Smooth muscle cell of the brain vasculature (primary cell): ENCODE results near the gene MEDAG.
"Not testable (repeated sequence)": the region's sequence is repeated elsewhere in the genome, so short reads cannot be mapped to it uniquely, and the experiment has no call there.

Experiments used
- DNase-seq: peaks from one replicate; pipeline ENCODE4 v3.0.0-alpha.2; 2012; ENCODE audit warnings: low read depth, low spot score

Gene MEDAG

DNA sequence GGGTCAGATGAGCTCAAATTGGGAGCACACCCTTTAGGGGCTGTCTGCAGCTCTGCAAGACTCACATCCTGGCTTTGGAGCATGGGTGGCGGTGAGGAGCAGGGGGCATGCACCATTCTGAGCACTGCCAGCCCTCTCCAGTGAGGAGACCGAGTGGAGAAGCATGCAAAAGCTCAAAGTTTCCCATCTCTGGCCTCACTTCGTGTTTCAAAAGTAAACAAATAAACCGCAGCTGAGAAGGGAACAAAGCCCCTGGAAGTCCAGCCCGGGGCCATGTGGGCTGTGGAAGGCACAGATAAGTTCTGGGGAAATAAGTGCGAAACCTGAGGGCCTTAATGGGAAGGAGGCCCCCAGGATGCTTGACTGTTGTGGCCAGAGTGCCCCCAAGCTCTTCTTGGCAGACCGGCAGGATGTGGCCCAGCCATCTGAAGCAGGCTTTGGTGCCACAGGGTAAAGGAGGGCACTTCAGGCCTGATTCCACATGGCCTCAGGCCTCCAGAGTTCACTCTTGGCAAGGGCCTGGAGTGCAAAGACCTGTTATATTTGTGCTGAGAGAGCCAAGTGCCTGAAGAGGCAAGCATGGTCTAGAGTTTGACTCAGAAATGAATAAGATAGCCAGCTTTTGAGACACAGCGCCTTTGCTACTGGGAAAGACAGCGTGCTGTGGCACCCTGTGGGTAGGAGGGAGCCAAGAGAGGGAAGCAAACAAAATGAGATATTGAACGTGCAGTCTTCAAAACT lies 1.2 kb downstream of the MEDAG start:
- DNase-seq = no peak

- DNase-seq = no peak
These were observed 2.4 kb downstream of the MEDAG start for GRCh38 chr13:30908416-30908980.

GRCh38 chr13:30910676-30911075 lies 4.6 kb downstream of the MEDAG start:
- no peak for DNase-seq

DNA sequence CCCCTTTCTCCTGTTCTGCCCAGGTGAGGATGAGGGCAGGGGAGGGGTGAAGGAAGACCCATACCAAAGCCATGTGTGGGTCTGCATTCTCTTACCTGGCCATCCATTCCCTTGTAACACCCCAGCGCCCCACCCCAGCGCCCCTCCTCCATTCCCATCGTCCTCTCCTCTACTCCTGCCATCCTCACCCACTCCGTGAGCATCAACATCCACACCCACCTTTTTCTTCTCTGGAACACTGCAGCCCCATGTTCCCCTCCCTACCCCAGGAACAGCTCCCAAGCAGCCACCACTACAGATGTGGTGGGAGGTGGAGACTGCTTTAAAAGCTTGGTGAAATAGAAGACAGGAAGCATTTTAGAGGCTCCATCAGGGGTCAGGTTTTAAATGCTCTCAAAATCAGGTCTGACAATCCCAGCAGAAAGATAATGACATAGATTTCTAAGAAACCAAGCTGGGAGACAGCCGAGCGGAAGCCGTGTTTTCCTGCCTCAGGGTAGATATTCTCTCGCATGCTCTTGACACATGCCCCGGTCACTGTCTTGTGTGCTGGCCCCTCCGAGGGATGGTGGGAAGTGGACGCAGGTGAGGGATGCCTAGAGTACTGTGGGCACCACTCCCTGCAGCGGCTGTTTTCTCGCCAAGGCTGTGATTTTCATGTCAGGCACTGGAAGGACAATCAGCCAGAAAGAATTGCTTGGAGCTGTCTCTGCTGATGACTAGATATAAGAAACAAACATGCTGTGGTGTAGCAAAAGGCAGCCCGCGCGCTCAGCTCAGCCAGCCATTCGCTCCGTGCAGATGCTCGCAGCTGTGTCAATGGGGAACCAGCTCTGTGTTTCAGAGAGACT lies 9.8 kb downstream of the MEDAG start:
- DNase-seq = no peak

DNA sequence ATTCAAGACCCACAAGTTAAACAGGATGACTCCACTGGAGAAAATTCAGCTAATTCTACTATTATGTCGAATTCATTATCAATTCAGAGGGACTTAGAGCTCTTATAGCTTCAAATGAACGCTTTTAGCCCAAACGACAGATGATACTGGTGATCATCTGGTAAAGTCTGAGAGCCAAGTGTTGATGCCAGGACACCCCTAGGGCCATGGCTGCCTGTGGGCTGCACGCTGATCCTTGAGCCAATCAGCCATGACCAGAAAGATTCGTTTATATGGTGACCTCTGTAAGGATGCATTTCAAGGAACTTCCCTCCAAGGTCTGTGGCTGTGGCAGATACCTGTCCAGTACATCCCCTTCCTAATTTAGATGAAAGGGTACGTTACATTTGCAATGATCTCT lies 10.9 kb downstream of the MEDAG start:
- DNase-seq = no peak

DNA sequence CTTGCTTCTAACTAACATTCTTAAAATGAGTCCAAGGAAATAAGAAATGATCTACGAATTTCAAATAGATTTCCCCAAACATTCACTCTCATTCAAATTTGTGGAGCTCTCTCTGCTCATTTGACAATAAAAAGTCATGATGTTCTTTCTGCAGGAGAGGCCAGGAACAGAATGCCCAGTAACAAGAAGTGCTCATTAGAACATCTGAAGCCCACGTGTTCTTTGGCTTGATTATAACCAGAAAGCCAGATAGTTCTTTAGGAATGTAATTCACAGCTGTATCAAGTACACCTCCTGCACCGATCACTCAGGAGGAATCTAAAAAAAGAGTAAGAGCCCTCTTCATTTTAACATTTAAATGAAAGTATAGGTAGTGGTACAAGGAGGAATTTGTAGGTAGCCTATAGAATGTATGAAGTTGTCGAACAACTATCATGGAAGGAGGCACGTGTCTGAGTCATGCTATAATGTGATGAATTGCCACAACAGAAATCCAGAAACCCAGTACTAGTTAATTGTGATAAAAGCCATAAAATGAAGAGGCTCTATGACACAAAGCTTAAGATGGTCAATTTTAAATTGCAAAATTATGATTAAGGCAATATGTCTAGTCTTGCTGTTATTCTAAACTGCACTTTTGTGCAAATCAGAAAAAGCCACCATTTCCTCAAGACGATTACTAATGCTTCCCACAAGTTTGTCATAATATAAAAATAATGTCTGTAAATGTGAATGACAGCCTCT lies 12.8 kb downstream of the MEDAG start:
- no peak for DNase-seq

DNA sequence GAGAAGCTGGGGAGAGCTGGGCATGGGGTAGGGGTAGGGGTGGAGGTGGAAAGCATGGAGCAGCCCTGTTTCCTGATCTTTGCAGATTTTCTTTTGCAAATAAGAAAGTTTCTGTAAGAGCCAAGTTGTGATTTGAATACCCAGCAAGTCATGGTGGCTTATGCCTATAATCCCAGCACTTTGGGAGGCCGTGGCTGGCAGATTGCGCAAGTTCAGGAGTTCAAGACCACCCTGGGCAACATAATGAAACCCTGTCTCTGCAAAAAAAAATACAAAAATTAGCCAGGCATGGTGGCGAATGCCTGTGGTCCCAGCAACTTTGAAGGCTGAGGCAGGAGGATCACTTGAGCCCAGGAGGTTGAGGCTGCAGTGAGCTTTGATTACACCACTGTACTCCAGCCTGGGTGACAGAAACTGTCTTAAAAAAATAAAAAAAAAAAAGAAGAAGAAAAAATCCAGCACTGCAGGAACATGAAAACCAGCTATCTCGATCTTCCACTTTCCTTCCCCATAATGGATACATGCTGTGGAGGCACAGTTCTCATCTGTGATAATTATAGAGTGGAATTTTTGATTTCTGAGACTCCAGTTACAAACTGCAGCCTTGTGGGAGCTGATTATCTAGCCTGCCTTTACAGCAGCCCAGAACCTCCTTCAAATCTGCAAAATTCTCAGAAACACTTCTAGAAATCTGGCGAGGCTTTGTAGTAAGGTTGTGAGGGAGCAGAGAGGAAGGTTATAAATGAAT lies 14.3 kb downstream of the MEDAG start:
- no peak for DNase-seq

- no peak for DNase-seq
These were observed 17.3 kb downstream of the MEDAG start for GRCh38 chr13:30923418-30923817.

DNA sequence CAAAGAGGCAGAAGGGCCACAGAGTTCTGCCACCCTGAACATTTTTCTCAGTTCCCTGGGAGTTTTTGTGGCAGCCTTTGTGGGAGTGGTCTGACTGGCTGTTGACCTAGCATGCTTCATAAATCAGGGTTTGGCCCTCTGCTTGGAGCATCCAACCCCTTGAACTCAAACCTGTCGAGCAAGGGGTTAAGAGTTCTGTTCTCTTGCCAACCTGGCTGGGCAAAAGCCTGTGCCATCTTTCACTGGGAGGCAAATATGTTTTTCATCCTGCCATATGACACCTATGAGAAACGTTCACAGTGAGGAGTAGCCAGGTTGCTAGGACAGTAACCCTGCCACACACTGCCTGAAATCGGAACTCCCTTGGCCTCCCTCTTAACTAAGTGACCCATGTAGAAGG lies 18.6 kb downstream of the MEDAG start:
- no peak for DNase-seq

- no peak for DNase-seq
These were observed 19.4 kb downstream of the MEDAG start for GRCh38 chr13:30925429-30925828.

DNA sequence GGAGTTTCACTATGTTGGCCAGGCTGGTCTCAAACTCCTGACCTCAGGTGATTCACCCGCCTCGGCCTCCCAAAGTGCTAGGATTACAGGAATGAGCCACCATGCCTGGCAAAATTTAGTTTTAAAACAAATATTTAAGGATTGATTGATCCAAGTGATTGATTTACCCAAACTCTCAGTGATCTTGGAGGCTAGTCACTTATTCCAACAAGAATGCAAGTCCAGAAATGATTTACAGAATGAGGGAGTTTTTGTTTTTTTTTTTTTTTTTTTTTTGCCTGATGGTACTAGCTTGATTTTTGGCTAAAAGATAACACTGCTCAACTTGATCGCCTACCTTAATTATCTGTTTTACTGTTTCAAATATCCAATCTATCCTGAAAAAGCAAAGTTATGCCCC lies 20.7 kb downstream of the MEDAG start:
- DNase-seq = no peak

GRCh38 chr13:30927188-30927587 lies 21.1 kb downstream of the MEDAG start:
- not testable (repeated sequence) for DNase-seq

DNA sequence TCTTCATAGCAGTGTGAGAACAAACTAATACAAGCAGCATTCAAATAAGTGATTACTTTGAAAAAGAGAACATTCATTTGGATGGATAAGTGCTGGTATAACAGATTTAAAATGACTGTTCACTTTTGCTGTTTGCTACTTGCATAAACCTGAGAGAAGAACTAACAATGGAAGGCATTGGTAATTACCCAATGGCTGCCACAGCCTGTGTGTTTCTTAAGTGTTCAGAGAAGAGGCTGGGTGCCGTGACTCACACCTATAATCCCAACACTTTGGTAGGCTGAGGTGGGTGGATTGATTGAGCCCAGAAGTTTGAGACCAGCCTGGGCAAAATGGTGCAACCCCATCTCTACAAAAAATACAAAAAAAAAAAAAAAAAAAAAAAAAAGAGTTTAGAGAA lies 21.5 kb downstream of the MEDAG start:
- DNase-seq = no peak

DNA sequence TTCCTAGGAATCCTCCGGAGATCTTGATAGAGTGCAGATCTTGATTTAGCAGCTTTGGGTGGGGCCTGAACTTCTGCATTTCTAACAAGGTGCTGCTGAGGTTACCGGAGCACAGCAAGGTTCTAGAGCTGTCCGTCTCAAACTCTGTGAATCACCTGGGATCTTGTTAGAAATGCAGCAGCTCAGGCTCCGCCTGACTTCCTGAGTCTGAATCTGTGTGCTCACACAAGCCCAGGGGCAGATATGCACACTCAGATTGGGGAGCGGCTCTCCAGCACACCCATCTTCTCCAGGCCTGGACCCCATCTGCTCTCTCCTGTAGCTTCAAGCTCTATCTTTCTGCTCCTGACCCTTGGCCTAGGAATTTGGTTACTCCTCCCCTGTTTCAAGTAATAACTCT lies 22.9 kb downstream of the MEDAG start:
- no peak for DNase-seq

DNA sequence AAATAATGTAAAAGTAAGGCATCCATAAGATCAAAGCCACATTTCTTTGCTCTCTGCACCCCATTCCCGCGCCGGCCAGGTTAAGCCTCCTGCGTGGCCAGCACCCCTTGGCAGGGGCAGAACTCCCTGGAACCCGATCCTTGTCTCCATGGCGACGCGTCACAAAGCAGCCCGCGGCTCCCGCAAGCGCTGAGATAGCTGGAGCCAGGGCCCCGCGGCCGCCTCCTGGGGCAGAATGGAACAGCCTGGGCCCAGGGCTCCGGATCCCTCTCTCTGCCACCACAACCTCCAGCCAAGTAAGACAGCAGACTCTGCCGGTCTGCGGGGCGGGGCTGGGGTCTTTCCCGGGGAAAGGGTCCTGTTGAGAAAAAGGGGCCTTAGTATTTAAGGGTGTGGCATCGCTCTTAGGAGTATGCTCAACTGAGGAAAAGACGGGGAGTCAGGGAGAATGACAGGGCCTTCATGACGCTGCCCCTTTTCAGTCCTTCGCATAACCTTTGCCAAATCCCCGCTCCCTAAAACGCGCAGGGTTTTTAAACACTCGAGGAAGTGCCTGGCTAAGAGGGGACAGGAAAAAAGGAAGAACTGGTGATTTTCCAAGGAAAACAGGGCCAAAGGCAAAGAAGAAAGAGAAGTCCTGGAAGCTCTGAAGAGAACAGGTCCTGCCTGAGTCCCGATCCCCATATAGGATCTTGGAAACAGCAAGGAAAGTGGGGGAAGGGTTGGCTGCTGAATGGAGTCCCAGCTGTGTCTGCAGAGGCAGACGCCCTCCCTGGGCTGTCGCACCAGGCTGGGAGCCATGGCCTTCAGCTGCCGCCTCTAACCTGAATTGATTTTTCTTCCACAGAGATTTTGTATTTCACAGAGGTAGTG lies 26.6 kb downstream of the MEDAG start, which contains the start of gene TEX26:
TEX26 (plus strand) TSS at position 176 of the 873 bp plus-strand sequence; CDS start at position 236, 60 bp downstream.
- DNase-seq = no peak

DNA sequence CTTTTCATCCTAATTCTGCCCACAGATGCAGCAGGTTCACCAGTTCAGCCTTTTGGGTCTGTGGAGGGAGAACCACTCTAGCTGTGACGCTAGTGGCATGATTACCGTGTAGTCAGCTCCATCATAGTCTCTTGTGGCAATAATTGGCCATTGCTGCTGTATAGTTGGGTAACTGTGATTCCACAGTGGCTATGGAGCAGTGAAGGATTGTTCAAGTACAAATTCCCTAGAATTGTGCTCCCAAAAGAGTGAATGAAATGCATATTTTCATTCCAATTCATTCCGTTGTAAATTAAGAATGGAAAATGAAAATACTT lies 27.2 kb downstream of the MEDAG start:
- no peak for DNase-seq

GRCh38 chr13:30934381-30934780 lies 28.3 kb downstream of the MEDAG start:
- no peak for DNase-seq

DNA sequence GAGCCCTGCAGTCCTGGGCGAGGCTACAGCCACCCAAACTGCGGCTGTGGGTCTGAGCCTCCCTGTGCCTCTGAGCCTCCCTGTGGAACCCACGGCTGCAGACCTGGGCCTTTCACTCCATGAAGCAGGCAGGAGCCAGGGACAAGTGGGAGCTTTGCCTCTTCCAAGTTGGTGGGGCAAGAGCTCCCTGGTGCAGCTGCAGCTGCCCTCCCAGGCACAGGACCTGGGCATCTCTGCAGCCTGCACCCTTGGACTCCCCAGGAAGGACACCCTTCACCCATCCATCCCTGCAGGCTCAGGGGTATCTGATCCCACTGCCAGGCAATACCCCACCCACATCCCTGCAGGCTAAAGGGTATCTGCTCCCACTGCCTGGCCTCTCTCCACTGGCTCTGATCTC lies 28.7 kb downstream of the MEDAG start:
- no peak for DNase-seq

DNA sequence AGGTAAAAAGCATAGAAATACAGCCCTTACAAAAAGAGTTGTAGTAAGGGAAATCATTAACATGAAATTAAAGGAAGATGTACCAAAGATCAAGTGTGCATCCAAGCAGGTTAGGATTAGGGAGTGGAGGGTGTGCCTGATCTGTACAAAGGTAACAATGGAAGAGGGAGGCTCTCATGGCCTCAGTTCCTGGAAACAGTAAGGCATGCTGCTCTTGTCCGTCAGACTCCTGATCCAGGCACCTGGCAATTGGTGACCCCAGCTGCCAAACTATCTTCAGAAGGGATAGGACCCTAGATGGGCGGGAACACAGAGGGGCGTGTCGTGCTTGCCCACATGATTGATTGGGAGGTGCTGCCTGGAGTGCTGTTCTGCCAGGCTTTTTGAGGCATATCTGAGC lies 30.9 kb downstream of the MEDAG start:
- DNase-seq = no peak

DNA sequence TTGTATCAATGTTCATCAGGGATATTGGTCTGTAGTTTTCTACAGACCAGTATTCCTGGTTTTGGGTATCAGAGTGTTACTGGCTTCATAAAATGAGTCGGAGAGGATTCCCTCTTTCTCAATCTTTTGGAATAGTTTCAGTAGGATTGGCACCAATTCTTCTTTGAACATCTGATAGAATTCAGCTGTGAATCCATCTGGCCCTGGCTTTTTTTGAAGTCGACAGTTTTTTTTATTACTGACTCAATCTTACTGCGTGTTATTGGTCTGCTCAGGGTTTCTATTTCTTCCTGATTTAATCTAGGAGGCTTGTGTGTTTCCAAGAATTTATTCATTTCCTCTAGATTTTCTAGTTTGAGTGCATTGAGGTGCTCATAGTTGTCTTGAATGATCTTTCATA lies 37.8 kb downstream of the MEDAG start:
- DNase-seq = no peak
